Right renal pelvis (tissue), 4 donors: ENCODE data around the gene C1QTNF8. TPM values are rescaled to one million over a fixed set of nuclear protein-coding genes. Genes with fewer than 3 reads are reported as not detected.

ENCODE experiments used
- DNase-seq, 4 donors: peaks; one replicate each; pipeline ENCODE4 v3.0.0-alpha.2; 2013; ENCODE audit warnings: low read depth in 4 of 4, low spot score in 3 of 4, missing footprints in 1 of 4
- polyA plus RNA-seq, 4 donors: library from polyadenylated mRNA; unstranded; fragments of 120-200 nt; gene quantifications; one replicate each; pipeline ENCODE4 v1.2.1, GENCODE V29; 2013; ENCODE audit not compliant: insufficient read length in 4 of 4

Gene C1QTNF8
- polyA plus RNA-seq, 4 donors = 0.05 TPM; not detected in 3

GRCh38 chr16:1080801-1081733 is 15.0 kb downstream of the C1QTNF8 start:
- DNase-seq = no peak

GRCh38 chr16:1079786-1080525 is 16.1 kb downstream of the C1QTNF8 start:
- no peak for DNase-seq

DNA sequence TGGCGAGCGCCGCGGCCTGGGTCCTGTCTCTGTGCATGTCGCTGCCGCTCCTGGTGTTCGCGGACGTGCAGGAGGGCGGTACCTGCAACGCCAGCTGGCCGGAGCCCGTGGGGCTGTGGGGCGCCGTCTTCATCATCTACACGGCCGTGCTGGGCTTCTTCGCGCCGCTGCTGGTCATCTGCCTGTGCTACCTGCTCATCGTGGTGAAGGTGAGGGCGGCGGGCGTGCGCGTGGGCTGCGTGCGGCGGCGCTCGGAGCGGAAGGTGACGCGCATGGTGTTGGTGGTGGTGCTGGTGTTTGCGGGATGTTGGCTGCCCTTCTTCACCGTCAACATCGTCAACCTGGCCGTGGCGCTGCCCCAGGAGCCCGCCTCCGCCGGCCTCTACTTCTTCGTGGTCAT is 16.7 kb downstream of the C1QTNF8 start:
- DNase-seq = no peak

GRCh38 chr16:1078579-1079021 is 17.4 kb downstream of the C1QTNF8 start:
- no peak for DNase-seq

DNA sequence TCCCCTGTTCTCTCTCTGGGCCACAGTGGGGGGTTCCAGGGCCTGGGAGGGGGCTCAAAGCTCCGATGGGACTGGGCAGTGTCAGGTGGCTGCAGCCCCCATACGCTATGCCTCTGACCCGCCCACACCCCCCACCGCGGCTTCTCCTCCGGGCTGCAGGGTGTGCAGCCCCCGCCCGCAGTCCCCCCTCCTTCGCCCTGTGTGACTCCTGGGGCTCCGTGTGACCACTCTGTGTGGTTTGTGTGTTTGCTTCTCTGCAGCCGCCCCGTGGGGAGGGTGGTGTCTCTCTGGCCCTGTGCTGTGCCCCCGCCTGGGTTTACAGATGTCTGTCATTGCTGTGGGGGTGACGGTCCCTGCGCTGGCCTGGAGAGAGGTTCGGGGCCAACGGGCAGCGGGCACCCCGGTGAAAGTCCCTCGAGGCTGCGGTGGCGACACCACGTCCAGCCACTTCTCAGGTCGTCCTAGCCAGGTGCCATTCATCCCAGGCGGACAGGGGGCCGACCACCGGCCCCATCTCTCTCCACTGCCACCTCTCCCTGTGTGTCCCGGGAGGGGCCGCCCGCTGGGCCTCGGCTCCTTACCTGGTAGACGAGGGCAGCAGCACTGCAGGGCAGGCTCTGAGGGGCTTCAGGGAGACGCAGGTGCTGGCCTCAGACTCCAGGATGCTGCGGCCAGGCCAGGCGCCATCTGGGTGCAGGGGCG is 18.0 kb downstream of the C1QTNF8 start:
- DNase-seq = no peak

DNA sequence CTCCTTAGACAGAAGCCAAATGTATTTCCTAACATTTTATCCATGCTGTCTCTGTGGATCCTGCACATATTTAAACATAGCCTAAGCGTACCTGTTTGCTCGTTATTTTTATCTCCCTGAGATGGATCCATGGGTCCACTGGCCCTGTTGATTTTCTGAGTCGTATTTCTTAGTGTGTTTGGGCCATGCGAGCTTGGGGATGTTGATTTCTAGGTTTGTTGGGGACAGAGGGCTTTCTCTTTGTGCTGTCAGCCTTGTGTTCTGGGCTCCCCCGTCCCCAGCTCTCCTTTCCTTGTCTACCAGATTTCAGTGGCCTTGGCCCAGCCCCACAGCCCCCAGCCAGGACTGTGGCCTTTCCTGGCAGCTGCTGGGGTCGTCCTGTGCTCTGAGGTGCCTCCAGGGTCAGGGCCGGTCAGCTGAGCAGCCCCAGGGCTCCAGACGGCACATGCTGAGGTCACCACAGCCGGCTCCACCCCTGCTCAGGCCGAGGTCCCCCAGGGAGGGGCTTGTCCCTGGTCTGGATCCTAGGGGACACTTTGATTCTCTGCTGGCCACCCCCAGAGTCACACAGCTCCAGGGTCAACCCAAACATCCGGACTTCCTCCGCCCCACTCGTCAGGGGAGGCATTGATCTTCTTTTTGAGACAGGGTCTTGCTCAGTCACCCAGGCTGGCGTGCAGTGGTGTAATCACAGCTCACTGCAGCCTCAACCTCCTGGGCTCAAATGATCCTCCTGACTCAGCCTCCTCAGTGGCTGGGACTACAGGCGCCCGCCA is 19.1 kb downstream of the C1QTNF8 start:
- DNase-seq = no peak

- DNase-seq = no peak
These were observed 20.5 kb downstream of the C1QTNF8 start for GRCh38 chr16:1075546-1075945.

- DNase-seq = no peak
These were observed 21.7 kb downstream of the C1QTNF8 start for GRCh38 chr16:1074379-1074649.

- no peak for DNase-seq
These were observed 22.3 kb downstream of the C1QTNF8 start for GRCh38 chr16:1073566-1074378.

- no peak for DNase-seq
These were observed 22.8 kb downstream of the C1QTNF8 start for GRCh38 chr16:1073262-1073558.

GRCh38 chr16:1072526-1073261 is 23.4 kb downstream of the C1QTNF8 start, which contains the start of gene SSTR5:
Gene SSTR5, plus strand, starts transcription at chr16:1072747. Its CDS starts 6,122 bp downstream, at chr16:1078869.
- no peak for DNase-seq

DNA sequence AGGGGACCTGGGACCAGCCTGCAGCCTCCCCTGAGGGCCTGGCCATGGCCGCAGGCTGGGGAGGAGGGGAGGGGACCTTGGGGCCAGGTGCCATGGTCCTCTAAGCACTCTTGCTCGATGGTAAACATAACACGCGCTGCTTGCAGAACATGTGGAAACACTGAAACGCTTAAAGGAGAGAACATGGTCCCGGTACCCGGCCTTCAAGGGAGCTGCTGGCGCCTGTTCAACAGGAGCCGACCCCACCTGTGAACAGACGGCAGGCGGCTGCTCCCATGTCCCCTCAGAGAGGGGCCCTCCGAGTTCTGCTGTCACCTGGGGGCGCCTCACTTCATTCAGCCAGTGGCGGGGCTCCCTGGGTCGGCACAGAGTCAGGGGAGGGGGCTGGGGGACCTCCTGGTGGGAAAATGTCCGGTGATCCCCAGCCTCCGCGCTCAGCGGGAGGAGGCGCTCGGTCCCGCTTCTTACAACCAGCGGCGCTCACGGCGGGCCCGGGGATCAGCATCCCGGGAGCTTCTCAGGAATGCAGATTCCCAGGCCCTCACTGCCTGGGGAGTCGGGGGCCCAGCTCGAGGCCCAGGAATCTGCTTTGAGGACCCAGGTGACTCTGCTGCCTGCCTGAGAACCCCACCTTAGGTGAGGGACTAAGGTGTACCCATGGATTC is 24.4 kb downstream of the C1QTNF8 start:
- no peak for DNase-seq

- no peak for DNase-seq
These were observed 25.1 kb downstream of the C1QTNF8 start for GRCh38 chr16:1070864-1071408.

DNA sequence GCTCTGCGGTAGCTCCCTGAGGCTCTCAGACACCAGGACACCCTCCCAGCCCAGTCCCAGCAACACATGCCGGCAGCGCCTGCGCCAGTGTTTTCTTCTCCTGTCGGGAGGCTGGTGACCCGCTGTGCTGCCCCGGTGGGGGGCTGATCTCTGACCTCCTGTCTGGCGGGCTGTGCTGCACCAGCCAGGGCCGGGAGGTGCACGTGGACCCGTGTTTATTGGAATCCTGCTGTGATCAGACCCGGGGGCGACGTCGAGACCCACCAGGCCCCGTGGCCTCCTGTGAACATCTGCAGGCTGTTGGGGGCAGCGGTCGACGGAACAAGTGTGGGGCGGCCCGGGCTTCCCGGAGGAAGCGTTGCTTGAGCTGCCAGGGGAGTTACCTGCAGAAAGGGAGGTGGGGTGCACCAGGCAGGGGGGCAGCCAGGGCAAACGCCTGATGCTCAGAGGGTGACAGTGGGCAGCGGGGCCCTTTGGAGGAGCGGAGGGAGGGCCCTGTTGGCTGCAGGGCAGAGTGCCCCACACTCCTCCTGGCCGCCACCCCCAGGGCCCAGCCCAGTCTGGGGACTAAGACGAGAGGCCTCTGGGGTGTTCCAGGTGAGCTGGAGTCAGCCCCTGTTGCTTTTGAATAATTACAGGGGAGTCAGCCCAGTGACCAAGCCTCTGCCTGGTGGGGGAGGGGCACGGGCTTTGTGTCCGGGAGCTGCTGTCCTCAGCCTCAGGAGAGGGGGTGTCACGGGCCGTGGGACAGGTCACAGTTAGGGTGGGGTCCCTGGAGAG is 25.8 kb downstream of the C1QTNF8 start:
- DNase-seq = no peak

DNA sequence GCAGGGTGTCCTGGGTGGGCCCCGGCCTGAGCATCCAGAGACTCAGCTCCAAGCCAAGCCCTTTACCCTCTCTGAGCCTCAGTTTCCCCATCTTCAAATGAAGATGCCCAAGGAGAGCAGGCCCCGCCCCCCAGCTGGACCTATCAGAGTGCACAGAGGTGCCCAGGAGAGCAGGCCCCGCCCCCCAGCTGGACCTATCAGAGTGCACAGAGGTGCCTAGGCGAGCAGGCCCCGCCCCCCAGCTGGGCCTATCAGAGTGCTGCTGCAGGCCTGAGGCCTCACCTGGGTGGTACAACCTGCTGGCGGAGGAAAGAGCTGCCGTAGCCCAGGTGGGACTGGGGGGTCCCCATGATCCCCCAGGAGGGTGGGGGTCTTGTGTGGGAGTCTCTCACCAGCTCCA is 26.9 kb downstream of the C1QTNF8 start:
- DNase-seq = no peak

DNA sequence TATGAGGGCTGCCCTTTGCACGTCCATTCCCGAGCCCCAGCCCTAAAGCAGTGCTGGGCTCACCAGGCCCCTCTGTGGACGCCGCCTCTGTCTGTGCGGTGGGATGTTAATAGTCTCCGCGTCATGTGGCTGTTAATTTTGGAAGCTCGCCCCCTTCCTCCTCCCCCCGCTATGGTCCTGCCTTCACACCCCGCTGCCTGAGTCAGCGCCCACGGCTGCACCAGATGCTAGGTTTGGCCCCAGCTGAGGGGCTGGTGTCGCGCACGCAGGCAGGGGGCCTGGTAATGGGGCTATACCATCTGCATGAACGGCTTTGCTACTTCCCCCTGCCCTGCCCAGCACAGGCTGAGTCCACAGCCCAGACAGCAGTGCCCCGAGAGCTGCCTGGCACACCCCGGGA is 27.6 kb downstream of the C1QTNF8 start:
- DNase-seq = no peak

DNA sequence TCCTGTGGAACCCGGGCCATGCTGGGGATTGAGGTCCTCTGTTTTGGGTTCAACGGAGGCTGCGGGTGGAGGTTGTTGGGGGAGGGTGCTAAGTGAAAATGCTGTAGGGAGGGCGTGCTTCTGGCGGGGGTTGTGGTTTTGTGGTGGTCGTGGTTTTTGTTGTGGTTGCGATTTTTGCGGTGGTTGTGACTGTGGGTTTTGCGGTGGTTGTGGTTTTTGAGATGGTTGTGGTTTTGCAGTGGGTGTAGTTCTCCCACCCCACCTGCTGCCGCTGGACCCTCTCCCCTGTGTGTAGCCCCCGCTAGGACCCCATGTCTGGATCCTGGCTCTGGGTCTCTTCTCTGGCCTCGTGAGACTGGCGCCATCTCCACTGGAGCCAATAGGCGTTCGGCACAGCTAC is 28.4 kb downstream of the C1QTNF8 start:
- DNase-seq = no peak
